OCI-LY3 (cell line): ENCODE results near the gene RASA1.

ENCODE experiments used
- EZH2phosphoT487 ChIP-seq: fragments of 200-600 bp; shearing (Covaris generic); IDR thresholded peaks from 2 replicates; pipeline ENCODE4 v1.6.1; 2018; ENCODE audit warnings: antibody characterized with exemption, mixed run types, low read depth
- TF ChIP-seq, protein P1 (sequence below): fragments of 200-600, 300-600 bp; sonication (generic); IDR thresholded peaks from 2 replicates; pipeline ENCODE4 v1.5.1; 2014; ENCODE audit warnings: antibody characterized with exemption, low read length, low read depth

DNA sequence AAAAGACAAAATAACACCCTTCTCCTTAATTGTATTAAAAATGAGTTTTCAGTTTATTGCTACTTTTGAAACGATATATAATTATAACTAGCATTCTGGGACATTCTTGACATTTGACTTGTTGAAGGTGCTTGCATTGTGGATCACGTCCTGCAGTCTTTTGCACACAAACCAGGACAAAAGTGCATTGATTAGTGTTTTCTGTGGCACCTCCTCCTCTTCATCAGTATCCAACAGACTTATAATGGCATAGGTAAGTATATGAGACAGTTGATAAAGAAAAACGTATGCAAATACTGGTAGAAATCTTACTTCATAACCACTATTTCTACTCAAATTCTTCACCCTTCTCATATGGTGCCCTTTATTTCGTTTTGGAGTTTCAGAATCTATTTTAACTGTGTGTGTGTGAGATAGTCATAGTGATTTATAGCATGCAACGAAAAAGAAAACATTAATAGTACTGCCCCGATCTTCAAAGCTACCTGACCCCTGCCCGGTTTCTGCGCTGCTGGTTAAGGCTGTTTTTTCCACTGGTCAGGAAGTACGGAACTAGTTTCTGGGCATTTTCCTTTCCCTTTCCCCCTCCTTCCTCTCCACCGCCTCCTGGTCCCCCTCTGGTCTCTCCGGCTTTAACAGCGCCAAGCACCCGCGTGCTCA is 639 bp upstream of the RASA1 start:
- TF ChIP-seq, protein P1, sequence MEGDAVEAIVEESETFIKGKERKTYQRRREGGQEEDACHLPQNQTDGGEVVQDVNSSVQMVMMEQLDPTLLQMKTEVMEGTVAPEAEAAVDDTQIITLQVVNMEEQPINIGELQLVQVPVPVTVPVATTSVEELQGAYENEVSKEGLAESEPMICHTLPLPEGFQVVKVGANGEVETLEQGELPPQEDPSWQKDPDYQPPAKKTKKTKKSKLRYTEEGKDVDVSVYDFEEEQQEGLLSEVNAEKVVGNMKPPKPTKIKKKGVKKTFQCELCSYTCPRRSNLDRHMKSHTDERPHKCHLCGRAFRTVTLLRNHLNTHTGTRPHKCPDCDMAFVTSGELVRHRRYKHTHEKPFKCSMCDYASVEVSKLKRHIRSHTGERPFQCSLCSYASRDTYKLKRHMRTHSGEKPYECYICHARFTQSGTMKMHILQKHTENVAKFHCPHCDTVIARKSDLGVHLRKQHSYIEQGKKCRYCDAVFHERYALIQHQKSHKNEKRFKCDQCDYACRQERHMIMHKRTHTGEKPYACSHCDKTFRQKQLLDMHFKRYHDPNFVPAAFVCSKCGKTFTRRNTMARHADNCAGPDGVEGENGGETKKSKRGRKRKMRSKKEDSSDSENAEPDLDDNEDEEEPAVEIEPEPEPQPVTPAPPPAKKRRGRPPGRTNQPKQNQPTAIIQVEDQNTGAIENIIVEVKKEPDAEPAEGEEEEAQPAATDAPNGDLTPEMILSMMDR, result no peak
- no peak for TF ChIP-seq EZH2phosphoT487
